Large intestine (tissue), 3 donors: ENCODE measurements around the gene TSPEAR. TPM values are rescaled to one million over a fixed set of nuclear protein-coding genes. Genes with fewer than 3 reads are reported as not detected.

Experiments used
- DNase-seq, 2 donors: peaks; one replicate each; pipeline versions ENCODE4 v3.0.0 to v3.0.0-alpha.2; 2013
- H3K27ac ChIP-seq: one replicate; pipeline ENCODE4 v1.5.1; 2013; ENCODE audit warnings: low read length
- H3K27me3 ChIP-seq: 2 replicates; pipeline ENCODE4 v1.6.1; 2013; ENCODE audit warnings: low read length; ENCODE audit not compliant: control insufficient read depth, insufficient read depth
- H3K36me3 ChIP-seq: 2 replicates; pipeline ENCODE4 v1.6.1; 2013; ENCODE audit warnings: low read length; ENCODE audit not compliant: control insufficient read depth, insufficient read depth
- H3K4me1 ChIP-seq: one replicate; pipeline ENCODE4 v1.6.1; 2013; ENCODE audit warnings: low read length; ENCODE audit not compliant: control insufficient read depth, insufficient read depth
- H3K4me3 ChIP-seq: one replicate; pipeline ENCODE4 v1.5.1; 2013; ENCODE audit warnings: low read length
- H3K9me3 ChIP-seq: one replicate; pipeline ENCODE4 v1.6.1; 2013; ENCODE audit warnings: mild to moderate bottlenecking, low read depth, low read length, moderate library complexity; ENCODE audit not compliant: control insufficient read depth
- WGBS: methylation state at CpG from one replicate; pipeline ENCODE4 v1.1.5; 2013; ENCODE audit warnings: low lambda C conversion rate; ENCODE audit not compliant: insufficient coverage; 5-methylcytosine and 5-hydroxymethylcytosine counted together
- polyA plus RNA-seq: library from polyadenylated mRNA; unstranded; fragments of 120-200 nt; gene quantifications from one replicate; pipeline ENCODE4 v1.2.1, GENCODE V29; 2013

TSPEAR gene
- polyA plus RNA-seq, 1 donor = 0.55 TPM

GRCh38 chr21:44512496-44513388, 198.6 kb downstream of the TSPEAR start:
- Histone ChIP-seq H3K9me3 (no peaks in the 10 kb centered on the region), H3K4me3 (no peak overlapping the region), H3K27me3 (no peaks in the 10 kb centered on the region), H3K36me3 (no peaks in the 10 kb centered on the region), H3K27ac (no peak overlapping the region), H3K4me1 (peaks cover 7% of the 10 kb centered on the region)
- WGBS = no CpG with 5 or more reads among the region's 21 CpGs
- DNase-seq = no peak

GRCh38 chr21:44511938-44512275, 199.5 kb downstream of the TSPEAR start:
- Histone ChIP-seq H3K36me3 (no peaks in the 10 kb centered on the region), H3K27ac (no peak overlapping the region), H3K27me3 (no peaks in the 10 kb centered on the region), H3K4me3 (no peak overlapping the region), H3K4me1 (peaks cover 7% of the 10 kb centered on the region), H3K9me3 (no peaks in the 10 kb centered on the region)
- WGBS = no CpG with 5 or more reads among the region's 8 CpGs
- DNase-seq = no peak

DNA sequence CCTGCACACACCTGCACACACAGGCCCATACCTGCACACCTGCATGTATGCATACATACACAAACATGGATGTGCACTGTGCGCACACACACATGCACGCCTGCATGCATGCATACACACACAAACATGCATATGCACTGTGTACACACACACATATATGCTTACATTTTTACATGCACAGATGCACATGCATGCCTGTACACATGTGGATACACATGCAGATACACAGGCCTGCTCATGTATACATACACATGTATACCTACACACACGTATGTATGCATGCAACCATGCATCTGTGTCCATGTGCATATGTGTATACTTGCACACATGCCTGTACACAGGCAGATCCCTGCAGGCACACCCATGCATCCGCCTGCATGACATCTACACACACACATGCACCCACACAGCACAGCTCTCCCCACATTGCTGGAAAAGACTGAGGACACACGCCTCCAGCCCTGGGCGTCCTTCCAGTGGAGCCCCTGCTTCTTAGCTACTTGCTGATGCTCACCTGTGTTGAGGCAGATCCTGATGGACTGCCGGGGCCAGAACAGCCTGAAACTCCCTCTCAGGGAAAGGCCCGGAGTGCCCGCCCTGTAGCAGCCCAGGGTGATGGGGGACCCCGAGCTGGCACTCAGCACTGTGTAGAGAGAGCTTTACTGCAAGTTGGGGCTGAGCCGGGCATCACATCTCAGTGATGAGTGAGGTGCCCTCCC, 200.0 kb downstream of the TSPEAR start:
- Histone ChIP-seq H3K4me1 (peaks cover 7% of the 10 kb centered on the region), H3K36me3 (no peaks in the 10 kb centered on the region), H3K4me3 (no peak overlapping the region), H3K27ac (no peak overlapping the region), H3K27me3 (no peaks in the 10 kb centered on the region), H3K9me3 (no peaks in the 10 kb centered on the region)
- WGBS = no CpG with 5 or more reads among the region's 11 CpGs
- no peak for DNase-seq

- H3K4me1 ChIP-seq = peaks cover 7% of the 10 kb centered on the region
- DNase-seq = peak; percentile 80 to 87
- no peaks in the 10 kb centered on the region for H3K9me3 ChIP-seq
- peak overlapping the region; percentile 34 for H3K4me3 ChIP-seq
- no peaks in the 10 kb centered on the region for H3K36me3 ChIP-seq
- WGBS = no CpG with 5 or more reads among the region's 36 CpGs
- peak overlapping the region; percentile 63 for H3K27ac ChIP-seq
- no peaks in the 10 kb centered on the region for H3K27me3 ChIP-seq
Observed at GRCh38 chr21:44510508-44511218, 200.7 kb downstream of the TSPEAR start.

DNA sequence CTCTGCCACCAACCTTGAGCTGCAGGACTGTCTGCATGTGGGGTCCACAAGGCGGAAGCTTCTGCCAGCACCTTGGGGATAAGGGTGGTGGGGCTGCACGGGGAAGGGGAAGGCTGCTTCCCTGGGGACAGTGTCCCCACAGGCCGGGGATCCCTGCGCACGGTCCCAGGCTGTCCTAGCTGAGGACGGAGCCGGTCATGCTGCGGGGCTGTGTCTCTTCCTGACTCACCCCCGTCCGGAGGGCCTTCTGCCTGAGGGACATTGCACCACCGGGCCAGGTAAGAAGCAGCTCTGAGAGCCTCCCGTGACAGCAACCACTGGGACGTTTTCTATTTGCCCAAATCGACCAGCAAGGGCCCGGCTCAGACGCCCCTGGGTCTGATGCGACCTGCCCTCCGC, 201.3 kb downstream of the TSPEAR start:
- DNase-seq = no peak
- Histone ChIP-seq H3K27ac (peak overlapping the region; percentile 63), H3K27me3 (no peaks in the 10 kb centered on the region), H3K4me3 (peak overlapping the region; percentile 34), H3K9me3 (no peaks in the 10 kb centered on the region), H3K36me3 (no peaks in the 10 kb centered on the region), H3K4me1 (peaks cover 7% of the 10 kb centered on the region)
- no CpG with 5 or more reads among the region's 18 CpGs for WGBS

GRCh38 chr21:44509539-44509938, 201.8 kb downstream of the TSPEAR start:
- 100% methylated on average over 3 of the region's 12 CpGs for WGBS
- Histone ChIP-seq H3K36me3 (no peaks in the 10 kb centered on the region), H3K27me3 (no peaks in the 10 kb centered on the region), H3K9me3 (no peaks in the 10 kb centered on the region), H3K4me1 (peaks cover 7% of the 10 kb centered on the region), H3K4me3 (no peak overlapping the region), H3K27ac (no peak overlapping the region)
- DNase-seq = no peak

GRCh38 chr21:44508711-44509445, 202.5 kb downstream of the TSPEAR start:
- Histone ChIP-seq H3K27me3 (no peaks in the 10 kb centered on the region), H3K4me1 (peaks cover 7% of the 10 kb centered on the region), H3K27ac (no peak overlapping the region), H3K4me3 (no peak overlapping the region), H3K9me3 (no peaks in the 10 kb centered on the region), H3K36me3 (no peaks in the 10 kb centered on the region)
- no peak for DNase-seq
- no CpG with 5 or more reads among the region's 30 CpGs for WGBS

GRCh38 chr21:44508426-44508710, 203.0 kb downstream of the TSPEAR start:
- no peaks in the 10 kb centered on the region for H3K36me3 ChIP-seq
- no peaks in the 10 kb centered on the region for H3K27me3 ChIP-seq
- no peak overlapping the region for H3K4me3 ChIP-seq
- no peak overlapping the region for H3K27ac ChIP-seq
- peaks cover 7% of the 10 kb centered on the region for H3K4me1 ChIP-seq
- no peak for DNase-seq
- H3K9me3 ChIP-seq = no peaks in the 10 kb centered on the region
- whole genome bisulfite sequencing = no CpG with 5 or more reads among the region's 9 CpGs

- H3K9me3 ChIP-seq = no peaks in the 10 kb centered on the region
- H3K4me3 ChIP-seq = no peak overlapping the region
- no peak overlapping the region for H3K27ac ChIP-seq
- H3K27me3 ChIP-seq = no peaks in the 10 kb centered on the region
- H3K36me3 ChIP-seq = no peaks in the 10 kb centered on the region
- peaks cover 7% of the 10 kb centered on the region for H3K4me1 ChIP-seq
- 100% methylated on average over 1 of the region's 26 CpGs for WGBS
- no peak for DNase-seq
Observed at GRCh38 chr21:44507673-44508425, 203.5 kb downstream of the TSPEAR start.
